Central memory CD8-positive, alpha-beta T cell (primary cell): ENCODE data around the gene TRIM31.
"Not testable (repeated sequence)": the region's sequence is repeated elsewhere in the genome, so short reads cannot be mapped to it uniquely, and the experiment has no call there.

Experiments used
- ATAC-seq: fragments of 150-1000 bp; cut with Tn5 transposase; replicated peaks from 2 replicates; pipeline ENCODE4 v1.10.0; 2022; ENCODE audit warnings: mild to moderate bottlenecking, moderate FRiP score, moderate number of reproducible peaks; ENCODE audit not compliant: poor library complexity, severe bottlenecking; ENCODE audit errors: extremely low read depth
- DNase-seq, 2 donors: peaks; one replicate each; pipeline ENCODE4 v3.0.0; 2021; ENCODE audit warnings: low spot score in 2 of 2
- H3K27ac Mint-ChIP-seq: one replicate; pipeline ENCODE4 v1.8.0; 2022; ENCODE audit warnings: low read depth, mild to moderate bottlenecking, moderate library complexity, mixed read lengths
- H3K27me3 Mint-ChIP-seq: one replicate; pipeline ENCODE4 v1.8.0; 2022; ENCODE audit warnings: mixed read lengths
- H3K36me3 Mint-ChIP-seq: one replicate; pipeline ENCODE4 v1.8.0; 2022; ENCODE audit warnings: mild to moderate bottlenecking, moderate library complexity, mixed read lengths; ENCODE audit not compliant: insufficient read depth
- H3K4me1 Mint-ChIP-seq: one replicate; pipeline ENCODE4 v1.8.0; 2022; ENCODE audit warnings: mixed read lengths
- H3K4me3 Mint-ChIP-seq: one replicate; pipeline ENCODE4 v1.8.0; 2022; ENCODE audit warnings: mild to moderate bottlenecking, moderate library complexity, mixed read lengths
- H3K9me3 Mint-ChIP-seq: one replicate; pipeline ENCODE4 v1.8.0; 2022; ENCODE audit warnings: mixed read lengths

TRIM31 gene

GRCh38 chr6:30121446-30122366 lies 8.8 kb upstream of the TRIM31 start:
- Mint-ChIP-seq H3K27ac (no peak overlapping the region), H3K27me3 (peaks cover 88% of the 10 kb centered on the region)
- ATAC-seq, result no peak

GRCh38 chr6:30118691-30119090 lies 5.8 kb upstream of the TRIM31 start:
- not testable (repeated sequence) for H3K27ac Mint-ChIP-seq, H3K9me3 Mint-ChIP-seq, ATAC-seq, H3K4me1 Mint-ChIP-seq, H3K36me3 Mint-ChIP-seq, H3K4me3 Mint-ChIP-seq, DNase-seq
- H3K27me3 Mint-ChIP-seq, result peaks cover 70% of the 10 kb centered on the region

More at GRCh38 chr6:30121446-30122366, 8.8 kb upstream of the TRIM31 start:
- no peaks in the 10 kb centered on the region for H3K36me3 Mint-ChIP-seq
- H3K9me3 Mint-ChIP-seq, result no peaks in the 10 kb centered on the region
- H3K4me1 Mint-ChIP-seq, result no peaks in the 10 kb centered on the region
- no peak for DNase-seq
- no peak overlapping the region for H3K4me3 Mint-ChIP-seq

- H3K4me1 Mint-ChIP-seq, result no peaks in the 10 kb centered on the region
- no peak for ATAC-seq
- H3K36me3 Mint-ChIP-seq, result no peaks in the 10 kb centered on the region
- DNase-seq, result no peak
- H3K27ac Mint-ChIP-seq, result no peak overlapping the region
- H3K27me3 Mint-ChIP-seq, result peaks cover 69% of the 10 kb centered on the region
- H3K4me3 Mint-ChIP-seq, result no peak overlapping the region
- H3K9me3 Mint-ChIP-seq, result no peaks in the 10 kb centered on the region
Observed at GRCh38 chr6:30116724-30117123, 3.8 kb upstream of the TRIM31 start.

- H3K27ac Mint-ChIP-seq, result no peak overlapping the region
- no peaks in the 10 kb centered on the region for H3K9me3 Mint-ChIP-seq
- ATAC-seq, result no peak
- no peaks in the 10 kb centered on the region for H3K4me1 Mint-ChIP-seq
- peaks cover 69% of the 10 kb centered on the region for H3K27me3 Mint-ChIP-seq
- no peak for DNase-seq
- H3K36me3 Mint-ChIP-seq, result no peaks in the 10 kb centered on the region
- H3K4me3 Mint-ChIP-seq, result no peak overlapping the region
Observed at GRCh38 chr6:30113841-30114240, 951 bp upstream of the TRIM31 start.

GRCh38 chr6:30112402-30112994 lies 392 bp downstream of the TRIM31 start:
- ATAC-seq, result no peak
- no peaks in the 10 kb centered on the region for H3K9me3 Mint-ChIP-seq
- H3K27ac Mint-ChIP-seq, result no peak overlapping the region
- H3K36me3 Mint-ChIP-seq, result no peaks in the 10 kb centered on the region
- peaks cover 69% of the 10 kb centered on the region for H3K27me3 Mint-ChIP-seq
- no peak overlapping the region for H3K4me3 Mint-ChIP-seq
- no peaks in the 10 kb centered on the region for H3K4me1 Mint-ChIP-seq
- DNase-seq, result no peak

GRCh38 chr6:30111266-30111856 lies 1.5 kb downstream of the TRIM31 start:
- no peak overlapping the region for H3K4me3 Mint-ChIP-seq
- DNase-seq (no peak), ATAC-seq (no peak)
- no peak overlapping the region for H3K27ac Mint-ChIP-seq
- no peaks in the 10 kb centered on the region for H3K4me1 Mint-ChIP-seq
- peaks cover 76% of the 10 kb centered on the region for H3K27me3 Mint-ChIP-seq
- no peaks in the 10 kb centered on the region for H3K9me3 Mint-ChIP-seq
- no peaks in the 10 kb centered on the region for H3K36me3 Mint-ChIP-seq

- H3K4me3 Mint-ChIP-seq, result no peak overlapping the region
- no peaks in the 10 kb centered on the region for H3K9me3 Mint-ChIP-seq
- DNase-seq, result no peak
- H3K36me3 Mint-ChIP-seq, result no peaks in the 10 kb centered on the region
- H3K4me1 Mint-ChIP-seq, result peaks cover 32% of the 10 kb centered on the region
- peaks cover 55% of the 10 kb centered on the region for H3K27me3 Mint-ChIP-seq
- ATAC-seq, result no peak
- H3K27ac Mint-ChIP-seq, result no peak overlapping the region
Observed at GRCh38 chr6:30104661-30105060, 8.2 kb downstream of the TRIM31 start.

GRCh38 chr6:30103872-30104179 lies 9.1 kb downstream of the TRIM31 start:
- DNase-seq, result no peak
- Mint-ChIP-seq H3K9me3 (no peaks in the 10 kb centered on the region), H3K27ac (no peak overlapping the region), H3K4me1 (peaks cover 32% of the 10 kb centered on the region), H3K36me3 (no peaks in the 10 kb centered on the region), H3K4me3 (peak overlapping the region; percentile 68), H3K27me3 (peaks cover 57% of the 10 kb centered on the region)
- no peak for ATAC-seq

- Mint-ChIP-seq H3K4me3 (peak overlapping the region; percentile 68), H3K4me1 (peaks cover 32% of the 10 kb centered on the region), H3K9me3 (no peaks in the 10 kb centered on the region), H3K27me3 (peaks cover 57% of the 10 kb centered on the region), H3K36me3 (no peaks in the 10 kb centered on the region), H3K27ac (peak overlapping the region; percentile 0)
- ATAC-seq (peak; percentile 89), DNase-seq (peak; percentile 72 to 74)
Observed at GRCh38 chr6:30102970-30103871, 9.7 kb downstream of the TRIM31 start.

GRCh38 chr6:30102414-30102969 lies 10.4 kb downstream of the TRIM31 start:
- Mint-ChIP-seq H3K27ac (peak overlapping the region; percentile 0), H3K4me3 (peak overlapping the region; percentile 68), H3K36me3 (no peaks in the 10 kb centered on the region), H3K9me3 (no peaks in the 10 kb centered on the region), H3K27me3 (peaks cover 57% of the 10 kb centered on the region), H3K4me1 (peaks cover 32% of the 10 kb centered on the region)
- DNase-seq, result no peak
- peak; percentile 16 for ATAC-seq

- no peak for ATAC-seq
- Mint-ChIP-seq H3K4me1 (peaks cover 32% of the 10 kb centered on the region), H3K4me3 (peak overlapping the region; percentile 74), H3K9me3 (no peaks in the 10 kb centered on the region), H3K36me3 (no peaks in the 10 kb centered on the region), H3K27me3 (peaks cover 57% of the 10 kb centered on the region), H3K27ac (peak overlapping the region; percentile 16)
- no peak for DNase-seq
Observed at GRCh38 chr6:30101444-30102413, 11.2 kb downstream of the TRIM31 start.
